K562 (cell line): ENCODE results near the gene FRYL. TPM values are rescaled to one million over a fixed set of nuclear protein-coding genes. Genes with fewer than 3 reads are reported as not detected.

Source experiments
- NONO ChIP-seq, 2 experiments: fragments of 200-400 bp in 1 of 2; fragments of 450-650 bp in 1 of 2; formaldehyde crosslinking in 1 of 2; IDR thresholded peaks; 2 replicates each; pipeline ENCODE4 v1.6.1; 2017; ENCODE audit warnings: low read depth in 2 of 2, mild to moderate bottlenecking in 2 of 2, moderate library complexity in 2 of 2, low read length in 1 of 2
- ZNF277 ChIP-seq: fragments of 250-450 bp; sonication (Bioruptor Pico); IDR thresholded peaks from 2 replicates; pipeline ENCODE4 v1.8.0; 2022; ENCODE audit warnings: inconsistent platforms, mild to moderate bottlenecking, moderate library complexity, borderline replicate concordance
- ZNF584 ChIP-seq: fragments of 200-800 bp; sonication (Bioruptor generic); IDR thresholded peaks from 2 replicates; pipeline ENCODE4 v1.6.1; 2016; ENCODE audit warnings: low read depth, mild to moderate bottlenecking, missing genetic modification characterization, missing compliant biosample characterization
- polyA plus RNA-seq, 8 experiments: library from polyadenylated mRNA; depleted of rRNA in 4 of 8; stranded (reverse) in 5 of 8; unstranded in 3 of 8; fragments of >200 nt; fragmentation: Nextera tagmentation in 2 of 8; fragmentation: Illumina TruSeq in 1 of 8; extraction: Ambion mirVana in 2 of 8; extraction: Trizol in 1 of 8; gene quantifications; 2 replicates each; pipeline versions ENCODE4 v1.2.1 to v1.2.3, GENCODE V29; 2011 to 2014; ENCODE audit warnings: inconsistent platforms in 1 of 8, missing spikeins in 1 of 8
- total RNA-seq, 7 experiments: library from RNA; depleted of rRNA in 6 of 7; stranded (reverse); fragments of >200 nt in 6 of 7; fragmentation: Illumina TruSeq in 2 of 7; extraction: Trizol in 2 of 7; gene quantifications; 2 replicates each; pipeline versions ENCODE4 v1.2.1 to v1.2.3, GENCODE V29; 2011 to 2021; ENCODE audit warnings: low replicate concordance in 1 of 7
- TF ChIP-seq, protein P1 (sequence below): fragments of 450-650 bp; formaldehyde crosslinking; IDR thresholded peaks from 2 replicates; pipeline ENCODE4 v1.4.0; 2022; ENCODE audit warnings: missing genetic modification characterization
- TF ChIP-seq, protein P2 (sequence below): fragments of 200-400 bp; formaldehyde crosslinking; IDR thresholded peaks from 2 replicates; pipeline ENCODE4 v1.6.1; 2017; ENCODE audit warnings: mild to moderate bottlenecking, low read depth, low read length, moderate library complexity

Gene FRYL
- total and polyA plus RNA-seq, 9 of the 15 experiments (the other 6 are each of a cell fraction or from before 2014, with no cell fraction given): 7.2 to 34.9 (median 15.9) TPM

- TF ChIP-seq ZNF584 (no peak), ZNF277 (no peak), NONO (IDR thresholded peaks at IDR 0.05; ENCODE audit: low read depth in 2 of 2, low read length in 1 of 2) (no peak)
- TF ChIP-seq, protein P1, sequence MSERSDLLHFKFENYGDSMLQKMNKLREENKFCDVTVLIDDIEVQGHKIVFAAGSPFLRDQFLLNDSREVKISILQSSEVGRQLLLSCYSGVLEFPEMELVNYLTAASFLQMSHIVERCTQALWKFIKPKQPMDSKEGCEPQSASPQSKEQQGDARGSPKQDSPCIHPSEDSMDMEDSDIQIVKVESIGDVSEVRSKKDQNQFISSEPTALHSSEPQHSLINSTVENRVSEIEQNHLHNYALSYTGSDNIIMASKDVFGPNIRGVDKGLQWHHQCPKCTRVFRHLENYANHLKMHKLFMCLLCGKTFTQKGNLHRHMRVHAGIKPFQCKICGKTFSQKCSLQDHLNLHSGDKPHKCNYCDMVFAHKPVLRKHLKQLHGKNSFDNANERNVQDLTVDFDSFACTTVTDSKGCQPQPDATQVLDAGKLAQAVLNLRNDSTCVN (CRISPR knock-in tag): no peak
- TF ChIP-seq, protein P2, sequence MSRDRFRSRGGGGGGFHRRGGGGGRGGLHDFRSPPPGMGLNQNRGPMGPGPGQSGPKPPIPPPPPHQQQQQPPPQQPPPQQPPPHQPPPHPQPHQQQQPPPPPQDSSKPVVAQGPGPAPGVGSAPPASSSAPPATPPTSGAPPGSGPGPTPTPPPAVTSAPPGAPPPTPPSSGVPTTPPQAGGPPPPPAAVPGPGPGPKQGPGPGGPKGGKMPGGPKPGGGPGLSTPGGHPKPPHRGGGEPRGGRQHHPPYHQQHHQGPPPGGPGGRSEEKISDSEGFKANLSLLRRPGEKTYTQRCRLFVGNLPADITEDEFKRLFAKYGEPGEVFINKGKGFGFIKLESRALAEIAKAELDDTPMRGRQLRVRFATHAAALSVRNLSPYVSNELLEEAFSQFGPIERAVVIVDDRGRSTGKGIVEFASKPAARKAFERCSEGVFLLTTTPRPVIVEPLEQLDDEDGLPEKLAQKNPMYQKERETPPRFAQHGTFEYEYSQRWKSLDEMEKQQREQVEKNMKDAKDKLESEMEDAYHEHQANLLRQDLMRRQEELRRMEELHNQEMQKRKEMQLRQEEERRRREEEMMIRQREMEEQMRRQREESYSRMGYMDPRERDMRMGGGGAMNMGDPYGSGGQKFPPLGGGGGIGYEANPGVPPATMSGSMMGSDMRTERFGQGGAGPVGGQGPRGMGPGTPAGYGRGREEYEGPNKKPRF: no peak
- TF ChIP-seq, all 486 proteins: peak for 7
Observed at GRCh38 chr4:48727666-48728459, 52.2 kb downstream of the FRYL start (continued).
